WI38 (cell line): ENCODE measurements around the gene ACSM5.

Experiments used
- H3K4me3 ChIP-seq: 2 replicates; pipeline ENCODE4 v1.5.1; 2011; ENCODE audit warnings: low read depth, mild to moderate bottlenecking, control low read depth, low read length
- CTCF ChIP-seq: IDR thresholded peaks from 2 replicates; pipeline ENCODE4 v1.5.1; 2012; ENCODE audit warnings: low read depth, mild to moderate bottlenecking, control low read depth, low read length

ACSM5 gene

GRCh38 chr16:20409398-20410120 is at the start of gene ACSM5:
TSS of gene ACSM5 (plus strand) at chr16:20409534. CDS start at chr16:20411485, 1,951 bp downstream.
- TF ChIP-seq CTCF: no peak
- no peak within 1 kb of the TSS for H3K4me3 ChIP-seq

- H3K4me3 ChIP-seq: no peak overlapping the region
- no peak for TF ChIP-seq CTCF
Observed at GRCh38 chr16:20359997-20360396, 49.3 kb upstream of the ACSM5 start.

GRCh38 chr16:20363191-20363590 is 46.1 kb upstream of the ACSM5 start:
- TF ChIP-seq CTCF: no peak
- H3K4me3 ChIP-seq: no peak overlapping the region

- H3K4me3 ChIP-seq: no peak overlapping the region
- TF ChIP-seq CTCF: no peak
Observed at GRCh38 chr16:20364051-20364450, 45.3 kb upstream of the ACSM5 start.

- no peak overlapping the region for H3K4me3 ChIP-seq
- no peak for TF ChIP-seq CTCF
Observed at GRCh38 chr16:20369452-20370054, 39.8 kb upstream of the ACSM5 start.

GRCh38 chr16:20372701-20373100 is 36.6 kb upstream of the ACSM5 start:
- no peak for TF ChIP-seq CTCF
- H3K4me3 ChIP-seq: no peak overlapping the region

- H3K4me3 ChIP-seq: no peak overlapping the region
- TF ChIP-seq CTCF: no peak
Observed at GRCh38 chr16:20377181-20377580, 32.2 kb upstream of the ACSM5 start.
